GM18498 (cell line): ENCODE data around the gene PDZRN3.

Source experiments
- ATAC-seq: cut with Tn5 transposase; IDR thresholded peaks from one replicate; pipeline ENCODE4 v1.9.1; 2021; ENCODE audit warnings: mild to moderate bottlenecking, moderate library complexity; ENCODE audit not compliant: unreplicated experiment

Gene PDZRN3

DNA sequence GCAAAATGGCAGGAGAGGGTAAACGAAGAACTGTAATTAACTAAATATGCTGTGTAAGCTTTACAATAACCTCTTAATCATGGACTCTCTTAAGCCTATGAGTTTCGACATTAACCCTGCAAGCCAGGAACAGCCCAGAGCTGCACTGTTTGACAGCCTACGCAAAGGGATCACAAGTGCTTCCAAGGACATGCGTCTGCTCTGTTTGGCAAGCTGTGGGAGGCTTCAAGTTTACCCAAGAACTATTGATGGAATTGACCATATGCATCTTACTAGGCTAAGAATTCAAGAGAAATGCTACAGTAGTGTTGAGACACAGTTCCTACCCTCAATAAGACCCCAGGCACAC lies 66.0 kb downstream of the PDZRN3 start:
- no peak for ATAC-seq

DNA sequence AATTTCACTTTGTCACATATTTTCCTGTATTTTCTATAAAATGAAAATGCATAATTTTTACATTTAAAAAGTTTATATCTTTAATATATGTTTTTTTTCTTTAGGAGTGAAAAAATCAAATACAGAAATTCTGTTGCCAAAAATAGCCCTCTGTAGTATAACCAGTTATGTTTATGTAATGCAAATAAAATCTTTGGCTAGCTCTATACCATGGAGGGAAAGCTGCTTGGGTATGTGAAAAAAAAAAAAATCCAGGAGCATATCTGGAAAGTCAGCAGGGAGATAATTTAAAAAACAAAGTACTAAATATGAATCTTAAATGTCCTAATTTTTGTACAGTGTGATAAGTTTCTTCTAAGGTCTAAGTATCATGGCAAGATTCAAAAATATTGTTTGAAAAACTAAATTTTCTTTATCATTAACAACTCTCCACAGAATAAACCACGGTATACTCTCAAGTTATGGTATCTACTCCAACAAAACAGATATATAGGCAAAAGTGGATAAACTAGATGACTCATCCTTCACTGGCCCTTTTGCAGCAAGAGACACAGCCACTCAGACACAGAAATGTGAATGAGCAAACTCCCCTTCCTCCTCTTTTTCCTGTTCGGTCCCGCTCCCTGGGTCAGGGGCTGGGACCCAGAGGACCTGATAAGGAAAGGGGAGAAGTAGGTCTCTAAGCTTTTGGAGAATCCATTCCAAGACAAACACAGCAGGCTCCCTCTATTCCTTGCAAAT lies 66.6 kb downstream of the PDZRN3 start:
- no peak for ATAC-seq

GRCh38 chr3:73556520-73557372 lies 68.0 kb downstream of the PDZRN3 start:
- no peak for ATAC-seq

- ATAC-seq, result no peak
Observed at GRCh38 chr3:73555076-73555475, 69.7 kb downstream of the PDZRN3 start.

DNA sequence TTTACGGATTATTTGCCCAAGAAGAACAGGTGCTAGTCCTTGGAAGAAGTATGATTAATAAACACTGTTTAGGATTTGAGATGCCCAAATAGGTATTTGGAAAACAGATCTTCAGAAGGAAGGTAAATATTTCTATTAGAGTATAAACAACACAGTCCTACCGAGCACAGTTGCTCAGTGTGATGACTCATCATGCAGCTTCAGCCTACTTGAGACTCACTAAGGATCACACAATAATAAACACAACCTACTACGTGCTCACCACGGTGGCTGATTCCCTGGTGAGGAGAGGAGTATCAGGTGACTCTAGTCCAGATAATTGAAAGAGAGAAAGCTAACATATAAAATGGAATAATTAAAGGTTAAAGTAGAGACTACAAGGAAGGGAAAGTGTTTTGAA lies 72.0 kb downstream of the PDZRN3 start:
- ATAC-seq, result no peak

DNA sequence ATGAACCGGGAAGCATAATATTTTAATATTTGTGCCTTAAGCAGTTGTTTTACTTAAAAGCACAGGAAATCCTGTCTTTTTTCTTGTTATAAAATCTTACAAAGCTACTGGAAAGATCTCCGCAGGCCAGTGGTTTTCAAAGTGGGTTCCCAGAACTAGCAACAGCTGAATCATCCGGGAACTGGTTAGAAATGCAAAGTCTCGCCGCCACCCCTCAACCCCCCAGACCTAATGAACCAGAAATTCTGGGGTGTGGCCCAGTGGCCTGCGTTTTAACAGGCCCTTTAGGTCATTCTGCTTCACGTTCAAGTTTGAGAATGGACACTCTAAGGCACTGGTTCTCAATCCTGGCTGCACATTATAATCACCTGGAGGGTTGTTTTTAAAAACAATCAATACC lies 74.7 kb downstream of the PDZRN3 start:
- ATAC-seq, result no peak

GRCh38 chr3:73549051-73549600 lies 75.6 kb downstream of the PDZRN3 start:
- ATAC-seq, result no peak

DNA sequence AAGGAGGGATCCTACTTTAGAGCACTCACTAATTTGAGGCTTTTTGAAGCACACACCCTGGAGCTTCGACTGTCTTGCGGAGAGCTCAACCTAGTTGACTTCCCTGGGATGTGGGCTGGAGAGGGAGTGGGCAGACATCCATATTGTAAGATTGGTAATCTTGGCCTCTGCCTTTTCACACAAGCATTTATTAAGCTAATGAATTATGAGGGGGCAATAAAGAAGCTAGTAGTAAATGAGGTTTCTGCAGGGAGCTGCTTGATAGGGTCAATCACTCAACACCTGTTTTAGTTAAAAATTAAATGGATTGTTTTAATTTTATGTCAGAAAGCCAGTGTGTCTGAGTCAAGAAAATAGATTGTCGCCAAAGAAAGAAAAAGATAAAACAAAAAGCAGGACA lies 76.3 kb downstream of the PDZRN3 start:
- no peak for ATAC-seq

DNA sequence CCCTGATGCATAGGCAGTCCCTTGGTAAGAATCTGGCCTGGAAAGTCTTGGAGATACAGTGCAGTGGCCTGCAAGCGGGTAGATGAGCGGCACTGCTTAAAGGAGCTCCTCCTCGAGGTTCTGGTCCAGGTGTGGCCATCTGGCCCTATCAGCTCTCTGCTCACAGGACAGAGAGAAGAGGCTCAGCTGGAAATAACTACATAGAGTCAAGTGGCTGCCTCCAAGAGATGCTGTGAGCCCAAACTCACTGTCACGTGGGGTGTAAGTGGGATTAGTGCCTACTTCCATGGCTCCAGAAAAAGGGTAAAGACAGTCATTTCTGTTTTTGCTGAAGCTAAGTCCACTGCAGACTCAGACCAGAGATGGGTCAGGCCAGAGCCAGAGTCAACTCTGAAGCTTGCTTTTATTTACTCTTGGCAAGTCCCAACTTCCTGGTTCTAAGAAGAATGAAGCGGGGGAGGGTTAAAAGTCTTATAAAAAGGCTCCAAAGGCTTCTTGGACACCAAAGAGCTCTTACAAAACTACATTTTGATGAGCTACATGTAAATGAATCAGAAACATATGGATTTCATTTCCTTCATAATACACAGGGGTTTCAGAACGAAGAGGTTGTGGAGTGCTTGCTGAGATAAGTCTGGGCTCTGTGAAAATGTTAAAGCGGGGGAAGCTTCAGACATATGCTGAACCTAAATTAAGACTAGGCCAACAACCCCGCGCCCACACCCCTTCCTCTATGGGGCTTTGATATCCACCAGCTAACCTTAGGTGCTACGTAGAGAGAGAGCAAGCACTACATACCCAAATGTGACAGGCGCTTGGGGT lies 77.1 kb downstream of the PDZRN3 start:
- no peak for ATAC-seq

DNA sequence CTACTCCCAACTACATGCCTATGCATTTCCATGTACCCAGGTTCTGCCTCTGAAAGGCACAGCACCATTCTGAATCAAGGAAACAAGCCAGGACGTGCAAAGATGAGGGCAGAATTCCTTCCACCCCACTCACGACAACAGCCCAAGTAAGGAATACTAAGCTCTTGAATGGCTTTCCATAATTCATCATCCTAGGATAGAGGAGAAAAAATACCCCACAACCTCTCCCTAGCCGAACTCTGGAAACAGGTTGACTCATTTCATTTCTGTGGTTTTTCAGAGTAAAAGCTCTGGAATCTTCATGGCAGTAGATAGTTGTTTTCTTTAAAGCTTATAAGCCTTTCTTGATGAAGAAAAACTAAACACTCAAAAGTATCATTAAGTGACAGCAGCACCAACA lies 77.8 kb downstream of the PDZRN3 start:
- no peak for ATAC-seq

GRCh38 chr3:73543412-73543811 lies 81.3 kb downstream of the PDZRN3 start:
- no peak for ATAC-seq

DNA sequence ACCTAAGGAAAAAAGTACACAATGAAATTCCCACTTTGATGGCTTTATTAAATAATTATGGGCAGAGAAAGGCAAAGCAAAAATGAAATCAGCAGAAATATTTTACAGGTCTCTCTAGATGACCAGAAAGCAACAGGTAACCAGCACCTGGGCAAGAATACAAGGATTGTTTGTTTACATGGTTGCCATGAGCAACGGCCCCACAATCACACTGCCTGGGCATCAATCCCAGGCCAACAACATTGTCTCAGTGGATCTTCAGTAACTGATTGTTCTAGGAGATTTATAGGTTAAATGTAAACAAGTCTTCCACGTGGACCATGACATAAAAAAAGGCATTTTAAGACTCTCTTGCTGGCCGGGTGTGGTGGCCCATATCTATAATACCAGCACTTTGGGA lies 82.6 kb downstream of the PDZRN3 start:
- no peak for ATAC-seq

- ATAC-seq, result no peak
Observed at GRCh38 chr3:73540969-73541740, 83.6 kb downstream of the PDZRN3 start.

- ATAC-seq, result no peak
Observed at GRCh38 chr3:73538486-73538885, 86.3 kb downstream of the PDZRN3 start.

DNA sequence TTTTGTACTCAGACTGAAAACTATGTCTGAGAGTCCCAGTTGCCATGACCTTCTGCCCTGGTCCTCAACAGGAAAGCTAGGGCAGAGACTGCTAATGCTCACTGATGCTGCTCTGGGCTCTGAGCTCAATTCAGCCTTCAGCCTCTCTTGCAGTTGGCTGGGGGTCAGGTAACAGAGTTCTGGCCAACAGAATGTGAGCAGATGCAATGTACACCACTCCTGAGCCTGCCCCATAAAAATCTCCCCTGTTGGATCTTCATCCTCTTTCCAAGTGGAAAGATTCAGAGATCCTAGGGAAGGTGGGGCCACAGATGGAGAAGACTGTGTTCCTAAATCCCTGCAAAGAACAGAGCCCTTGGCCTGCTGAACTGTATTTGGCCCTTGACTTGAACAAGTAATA lies 87.8 kb downstream of the PDZRN3 start:
- no peak for ATAC-seq

- ATAC-seq, result no peak
Observed at GRCh38 chr3:73536336-73536895, 88.3 kb downstream of the PDZRN3 start.

GRCh38 chr3:73535931-73536330 lies 88.8 kb downstream of the PDZRN3 start:
- ATAC-seq, result no peak

DNA sequence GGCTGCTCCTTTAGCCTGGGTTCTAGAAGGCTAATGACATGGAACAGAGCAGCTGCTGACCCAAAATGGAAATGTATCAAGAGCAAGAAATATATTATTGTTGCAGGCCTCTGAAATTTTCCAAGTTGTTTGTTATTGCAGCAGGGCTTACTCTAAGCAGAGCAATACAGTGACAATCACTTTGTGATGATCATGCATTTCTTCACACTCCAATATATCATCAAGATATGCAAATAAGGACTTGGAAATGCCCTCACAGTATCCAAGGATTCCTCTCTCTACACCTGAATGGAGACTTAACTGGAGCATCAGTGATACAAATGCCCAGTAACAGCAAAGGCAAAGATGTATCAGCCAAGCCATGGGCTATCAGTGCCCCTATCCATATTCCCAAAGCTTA lies 89.6 kb downstream of the PDZRN3 start:
- no peak for ATAC-seq

DNA sequence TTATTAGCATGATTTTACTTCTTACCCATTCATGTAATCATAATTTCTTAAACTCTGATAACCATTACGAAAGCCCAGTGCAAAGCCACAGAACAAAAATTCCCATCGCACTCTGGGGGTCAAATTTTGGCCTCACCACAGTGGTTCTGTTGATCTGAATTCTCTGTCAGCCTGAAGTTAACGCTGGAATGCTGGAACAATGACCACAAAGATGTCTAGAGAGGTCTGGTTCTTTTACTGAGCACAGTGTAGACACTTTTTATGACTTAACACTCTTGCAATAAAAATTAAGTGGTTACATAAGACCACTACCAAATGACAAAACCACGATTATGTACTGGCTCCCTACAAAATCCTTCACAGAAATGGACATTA lies 94.7 kb downstream of the PDZRN3 start:
- ATAC-seq, result no peak

DNA sequence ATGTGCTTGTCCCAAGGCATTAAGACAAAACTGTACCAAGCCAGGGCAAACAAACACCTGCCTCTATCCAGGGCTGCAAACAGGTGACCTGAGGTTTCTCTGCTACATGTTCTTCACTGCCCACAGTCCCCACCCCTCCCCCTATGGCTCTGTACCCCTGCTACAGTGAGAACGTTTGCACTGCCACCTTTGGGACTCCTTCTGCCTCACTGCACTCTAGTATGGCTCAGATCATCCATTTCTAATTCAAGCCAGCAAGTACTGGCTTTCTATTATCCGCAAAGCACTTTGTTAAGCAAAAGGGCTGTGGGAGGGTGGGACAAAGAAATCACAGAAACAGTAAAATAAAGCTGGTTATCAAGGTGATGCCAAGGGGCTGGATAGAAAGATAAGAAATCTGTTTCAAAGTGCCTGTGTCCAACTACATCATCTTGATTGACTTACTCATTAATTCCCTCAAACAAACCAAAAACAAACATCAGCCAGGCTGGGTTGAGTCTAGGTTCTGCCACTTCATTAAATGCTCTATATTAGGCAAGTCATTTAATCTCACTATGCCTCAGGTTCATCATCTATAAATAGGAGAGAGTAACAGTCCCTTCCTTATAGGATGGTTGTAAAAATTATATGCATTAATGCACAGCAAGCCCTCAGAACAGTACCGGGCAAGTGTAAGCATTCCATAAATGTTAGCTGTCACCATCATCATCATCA lies 95.3 kb downstream of the PDZRN3 start:
- no peak for ATAC-seq
